ENCODE measurements around the gene LDB1.

The LDB1 gene

DNA sequence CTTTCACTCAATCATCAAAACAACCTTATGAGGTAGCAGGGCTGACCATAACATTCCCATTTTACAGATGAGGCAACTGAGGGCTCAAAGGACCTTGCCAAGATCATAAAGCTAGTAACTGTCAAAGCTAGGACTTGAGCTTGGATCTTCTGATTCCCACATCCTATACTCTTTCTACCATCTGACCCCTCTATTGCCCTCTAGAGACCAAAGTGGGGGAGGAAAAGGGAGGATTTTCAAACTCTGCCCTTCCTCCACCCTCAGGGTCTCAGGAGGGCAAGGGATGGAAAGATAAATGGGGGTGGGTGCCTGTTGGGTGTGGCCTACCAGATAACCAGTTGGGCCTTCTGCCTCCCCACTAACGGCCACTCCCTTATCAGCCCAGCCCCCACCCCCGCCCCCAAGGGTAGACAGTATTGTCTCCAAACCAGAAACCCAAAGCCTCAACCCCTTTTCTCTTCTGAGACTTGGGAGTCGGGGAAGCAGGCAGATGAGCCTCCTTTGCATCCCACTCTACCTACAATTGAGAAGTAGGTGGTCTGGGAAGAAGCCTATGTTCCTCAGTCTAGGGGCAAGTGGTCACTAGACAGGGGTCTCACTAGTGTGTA lies 7.9 kb downstream of the LDB1 start:
- no peak for DNase-seq

DNA sequence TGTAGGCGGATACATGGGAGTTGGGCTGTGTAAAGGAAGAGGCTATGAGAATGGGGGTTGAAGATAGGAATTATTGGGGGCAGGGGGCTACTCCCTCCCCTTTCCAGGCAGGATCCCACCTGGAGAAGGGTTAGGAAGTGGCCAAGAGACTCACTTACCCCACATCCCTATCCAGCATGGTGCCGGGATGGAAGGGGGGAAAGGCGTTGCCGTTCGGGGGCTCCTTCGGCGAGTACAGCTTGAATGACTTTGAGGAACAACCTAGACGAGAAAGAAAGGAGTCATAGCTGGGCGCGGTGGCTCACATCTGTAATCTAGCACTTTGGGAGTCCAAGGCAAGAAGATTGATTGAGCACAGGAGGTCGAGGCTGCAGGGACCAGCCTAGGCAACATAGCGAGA lies 8.9 kb downstream of the LDB1 start:
- DNase-seq: no peak

DNA sequence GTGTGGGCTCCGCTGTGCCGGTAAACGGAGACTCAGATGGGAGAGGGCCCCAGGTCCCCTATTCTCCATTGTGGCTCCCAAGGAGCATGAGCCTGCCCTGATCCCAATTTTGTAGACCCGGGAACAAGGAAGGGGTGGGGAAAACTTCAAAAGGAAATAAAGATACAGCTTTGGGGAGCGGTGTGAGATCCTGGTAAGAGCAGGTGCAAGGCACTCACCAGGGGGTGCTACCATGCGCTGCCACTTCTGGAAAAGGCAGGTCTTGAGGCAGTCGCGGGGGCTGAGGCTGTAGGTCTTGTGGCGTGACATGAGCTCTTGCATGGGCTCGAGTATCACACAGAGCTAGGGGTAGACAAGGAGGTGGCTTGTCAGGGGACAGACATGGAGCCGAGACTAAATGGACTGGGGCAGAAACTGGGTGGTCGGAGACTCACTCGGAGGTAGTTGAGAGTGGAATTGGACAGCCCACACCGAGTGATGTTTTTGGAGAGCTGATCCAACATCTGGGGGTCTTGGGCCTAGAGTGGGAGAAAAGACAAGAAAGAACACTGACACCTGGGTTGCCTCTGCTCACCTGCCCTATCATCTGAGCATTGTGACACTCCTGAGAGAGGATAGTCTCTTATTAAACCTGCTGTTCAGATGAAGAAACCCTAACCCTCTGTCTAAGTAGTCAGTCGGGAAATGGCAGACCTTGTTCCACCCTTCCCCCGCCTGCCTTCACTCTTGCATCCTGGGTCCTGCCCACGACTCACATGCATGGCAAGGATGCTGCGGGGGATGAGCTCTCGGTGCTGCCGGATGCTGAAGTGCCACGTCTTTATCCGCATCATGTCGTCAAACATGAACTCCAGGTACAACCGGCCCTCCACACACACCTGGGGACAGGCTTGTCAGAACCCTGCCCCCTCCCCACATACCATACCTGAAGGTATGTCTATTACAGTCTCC lies 10.7 kb downstream of the LDB1 start:
- DNase-seq: no peak

DNA sequence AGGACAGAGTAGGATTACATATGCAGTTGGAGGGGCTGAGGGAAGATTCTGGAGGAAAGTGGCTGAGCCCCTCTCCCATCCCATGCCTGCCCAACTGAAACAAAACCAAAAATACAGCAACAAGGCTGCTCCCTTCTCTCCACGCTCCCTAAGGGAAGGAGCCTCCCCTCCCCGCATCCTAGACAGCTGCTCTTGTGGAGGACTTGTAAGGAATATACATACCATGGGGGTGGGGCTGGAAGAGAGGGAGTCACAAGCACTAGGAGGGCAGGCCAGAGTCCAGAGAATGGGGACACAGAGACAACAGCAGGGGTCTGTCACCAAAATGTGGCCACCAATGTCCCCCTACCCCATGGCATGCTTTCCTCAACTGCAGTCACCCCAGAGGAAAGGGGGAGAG lies 13.2 kb downstream of the LDB1 start:
- DNase-seq: no peak

DNA sequence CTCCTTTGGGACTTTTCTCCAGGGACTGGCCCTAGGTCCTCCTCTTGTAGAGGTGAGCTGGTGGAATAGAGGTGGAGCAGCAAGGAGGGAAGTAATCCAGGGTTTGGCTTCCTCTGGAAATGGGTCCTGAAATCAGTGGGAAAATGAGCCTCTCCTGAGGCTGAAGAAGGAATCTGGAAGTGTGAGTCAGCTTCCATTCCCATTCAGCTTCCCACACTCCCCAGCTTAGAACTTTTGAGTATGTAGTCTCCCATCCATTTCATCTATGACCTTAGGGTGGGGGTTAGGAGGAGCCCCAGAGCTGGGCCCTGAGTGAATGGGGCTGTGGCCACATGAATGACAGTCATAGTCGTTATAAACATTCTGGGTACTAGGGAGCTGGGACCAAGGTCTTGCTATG lies 17.7 kb downstream of the LDB1 start:
- no peak for DNase-seq

DNA sequence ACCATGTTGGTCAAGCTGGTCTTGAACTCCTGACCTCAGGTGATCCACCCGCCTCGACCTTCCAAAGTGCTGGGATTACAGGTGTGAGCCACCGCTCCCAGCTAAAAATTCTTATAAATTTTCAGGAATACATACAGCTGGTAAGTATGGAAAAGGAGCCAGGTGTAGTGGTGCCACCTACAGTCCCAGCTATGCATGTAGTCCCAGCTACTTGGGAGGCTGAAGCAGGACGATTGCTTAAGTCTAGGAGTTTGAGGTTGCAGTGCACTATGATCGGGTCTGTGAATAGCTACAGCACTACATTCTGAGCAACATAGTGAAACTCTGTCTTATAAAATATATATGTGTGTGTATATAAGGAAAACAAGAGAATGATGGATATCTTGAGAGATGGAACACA lies 19.0 kb downstream of the LDB1 start:
- DNase-seq: no peak

DNA sequence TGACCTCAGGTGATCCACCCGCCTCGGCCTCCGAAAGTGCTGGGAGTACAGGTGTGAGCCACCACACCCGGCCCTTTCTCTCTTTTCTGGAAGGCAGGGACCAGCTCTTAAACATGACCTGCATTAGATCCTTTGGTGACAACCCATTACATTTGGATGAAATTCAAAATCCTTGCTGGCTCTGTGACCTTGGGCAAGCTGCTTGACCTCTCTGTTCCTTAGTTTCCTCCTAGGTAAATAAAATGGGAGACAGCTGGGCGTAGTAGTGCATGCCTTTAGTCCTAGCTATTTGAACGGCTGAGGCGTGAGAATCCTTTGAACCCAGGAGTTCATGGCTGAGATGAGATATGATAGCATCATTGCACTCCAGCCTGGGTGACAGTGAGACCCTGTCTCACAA lies 23.7 kb downstream of the LDB1 start:
- no peak for DNase-seq

DNA sequence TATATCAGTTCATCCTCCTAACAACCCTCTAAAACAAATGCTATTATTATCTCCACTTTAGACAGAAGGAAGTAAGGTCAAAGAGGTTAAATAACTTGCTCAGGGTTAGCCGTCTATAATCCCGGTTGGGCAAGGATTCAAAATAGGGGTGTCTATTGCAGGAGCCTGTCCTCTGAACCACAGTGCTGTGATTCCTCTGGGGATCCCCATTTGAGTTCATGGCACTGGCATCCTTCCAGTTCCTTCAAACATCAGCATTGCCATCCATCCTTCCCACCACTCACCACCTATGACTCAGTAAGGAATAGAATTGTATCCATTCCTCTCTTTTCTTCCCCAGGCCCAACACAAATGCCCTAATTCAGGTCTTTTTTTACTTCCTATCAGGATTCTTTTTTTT lies 29.4 kb downstream of the LDB1 start:
- no peak for DNase-seq

DNA sequence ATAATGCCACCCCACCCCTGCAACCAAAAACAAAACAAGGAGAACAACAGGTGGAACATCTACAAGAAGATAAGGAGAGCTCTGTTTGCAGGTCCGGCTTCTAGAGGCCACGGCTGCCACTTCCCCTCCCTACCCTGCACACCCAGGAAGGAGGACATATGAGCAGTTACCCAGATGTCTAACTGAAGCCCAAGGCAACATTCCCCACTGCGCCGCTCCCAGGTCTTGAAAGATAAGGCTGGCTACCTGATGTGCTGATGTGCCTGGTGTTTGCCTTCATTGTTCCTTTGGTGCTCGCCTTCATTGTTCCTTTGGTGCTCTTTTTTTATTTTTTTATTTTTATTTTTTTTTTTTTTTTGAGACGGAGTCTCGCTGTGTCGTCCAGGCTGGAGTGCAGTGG lies 34.0 kb downstream of the LDB1 start:
- DNase-seq: no peak

DNA sequence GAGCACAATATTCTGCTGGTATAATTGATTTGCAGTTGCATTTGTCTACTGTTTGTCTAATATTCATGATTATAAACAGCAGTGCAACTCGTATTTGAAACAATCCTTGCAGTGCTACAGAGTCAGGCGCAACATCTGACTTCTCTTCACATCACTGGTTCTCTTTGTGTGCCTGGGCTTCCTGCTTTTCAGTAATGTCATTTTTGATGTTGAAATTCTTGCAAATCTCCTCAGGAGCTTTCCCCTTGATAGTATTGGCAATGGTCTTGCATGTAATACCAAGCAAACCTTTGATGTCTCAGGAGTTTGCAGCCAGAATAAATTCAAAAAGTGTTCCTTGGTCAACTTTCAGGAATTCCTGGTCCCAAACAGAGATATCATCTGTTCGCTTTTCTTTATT lies 34.8 kb downstream of the LDB1 start:
- DNase-seq: no peak

DNA sequence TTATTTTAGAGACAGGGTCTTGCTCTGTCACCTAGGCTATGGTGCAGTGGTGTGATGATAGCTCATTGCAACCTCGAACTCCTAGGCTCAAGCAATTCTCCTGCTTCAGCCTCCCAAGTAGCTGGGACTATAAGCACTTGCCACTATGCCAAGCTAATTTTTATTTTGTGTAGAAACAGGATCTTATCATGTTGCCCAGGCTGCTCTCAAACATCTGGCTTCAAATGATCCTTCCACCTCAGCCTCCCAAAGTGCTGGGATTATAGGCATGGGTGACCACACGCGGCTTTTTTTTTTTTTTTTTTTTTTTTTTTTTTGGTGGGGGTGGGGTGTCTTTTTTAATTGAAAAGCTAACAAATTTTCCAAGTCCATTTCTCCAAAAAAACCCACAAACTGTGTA lies 36.6 kb downstream of the LDB1 start:
- DNase-seq: no peak

DNA sequence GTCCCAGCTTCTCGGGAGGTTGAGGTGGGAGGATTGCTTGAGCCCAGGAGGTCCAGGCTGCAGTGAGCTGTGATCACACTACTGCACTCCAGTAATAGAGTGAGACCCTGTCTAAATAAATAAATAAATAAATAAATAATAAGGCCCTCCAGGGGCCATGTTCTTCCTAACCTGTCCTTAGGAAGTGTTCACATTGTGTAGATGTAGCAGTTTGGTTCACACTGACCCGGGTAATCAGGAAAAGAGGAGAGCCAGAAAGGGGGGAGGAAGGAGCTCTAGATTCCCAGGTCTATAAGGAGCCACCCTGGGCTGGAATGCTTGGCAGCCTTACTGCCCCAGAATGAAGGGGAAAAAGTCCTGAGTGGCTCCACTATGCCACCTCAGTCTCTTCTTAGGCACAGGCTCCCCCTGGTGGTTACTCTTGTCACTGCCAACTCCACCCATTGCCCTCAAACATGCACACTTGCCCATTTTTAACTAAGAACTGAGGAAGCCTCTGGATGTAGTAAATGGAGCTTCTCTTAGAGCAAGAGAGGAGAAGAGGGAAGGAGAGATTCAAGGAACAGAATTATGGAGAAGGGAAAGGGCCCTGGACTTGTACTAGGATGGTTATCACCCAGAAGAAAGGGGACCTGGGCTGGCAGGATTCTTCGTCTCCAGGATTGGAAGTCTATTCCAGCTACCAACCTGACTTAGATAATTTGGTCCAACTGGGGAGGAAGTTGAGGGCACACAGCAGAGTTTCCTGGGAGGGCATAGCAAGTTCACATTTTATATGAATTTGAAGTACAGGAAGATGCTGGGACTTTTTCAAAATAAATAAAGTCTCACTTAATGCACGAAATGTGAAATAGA lies 47.3 kb downstream of the LDB1 start:
- peak; percentile 64 for DNase-seq

DNA sequence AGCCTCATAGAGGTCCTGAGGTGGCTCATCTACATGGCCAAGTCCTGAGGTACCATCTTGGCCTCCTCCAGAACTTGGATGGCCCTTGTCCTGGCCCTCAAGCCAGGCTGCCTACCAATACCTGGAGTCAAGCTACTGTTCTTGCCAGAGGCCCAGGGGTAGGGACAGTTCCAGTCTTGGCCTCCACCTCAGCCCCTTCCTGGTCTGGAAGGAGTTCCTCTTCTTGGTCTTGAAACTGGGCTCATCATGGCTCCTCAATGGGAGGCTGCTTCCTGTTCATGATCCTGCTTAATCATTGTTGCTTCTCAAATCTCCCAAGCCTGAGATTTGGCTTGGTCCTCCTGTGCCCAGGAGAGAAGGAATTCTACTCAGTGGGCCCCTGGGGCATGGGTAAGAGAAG lies 51.1 kb downstream of the LDB1 start:
- DNase-seq: no peak

DNA sequence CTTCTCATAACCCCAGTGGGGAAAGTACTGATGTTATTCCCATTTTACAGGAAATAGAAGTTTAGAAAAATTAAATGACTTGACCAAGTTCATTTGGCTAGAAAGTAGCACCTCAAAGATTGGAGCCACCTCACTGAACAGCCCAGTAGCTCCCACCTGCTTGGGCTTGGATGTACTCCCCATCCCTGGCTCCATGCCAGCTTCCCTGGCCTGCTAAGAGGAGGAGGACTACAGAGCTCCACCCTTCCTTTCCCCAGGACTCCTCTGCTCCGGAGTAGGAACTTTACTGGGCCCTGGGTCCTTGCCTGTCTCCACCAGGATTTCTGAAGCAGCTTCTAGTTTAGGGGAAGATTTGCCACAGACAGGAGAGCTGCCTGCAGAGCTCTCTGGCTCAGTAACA lies 52.0 kb downstream of the LDB1 start:
- no peak for DNase-seq

DNA sequence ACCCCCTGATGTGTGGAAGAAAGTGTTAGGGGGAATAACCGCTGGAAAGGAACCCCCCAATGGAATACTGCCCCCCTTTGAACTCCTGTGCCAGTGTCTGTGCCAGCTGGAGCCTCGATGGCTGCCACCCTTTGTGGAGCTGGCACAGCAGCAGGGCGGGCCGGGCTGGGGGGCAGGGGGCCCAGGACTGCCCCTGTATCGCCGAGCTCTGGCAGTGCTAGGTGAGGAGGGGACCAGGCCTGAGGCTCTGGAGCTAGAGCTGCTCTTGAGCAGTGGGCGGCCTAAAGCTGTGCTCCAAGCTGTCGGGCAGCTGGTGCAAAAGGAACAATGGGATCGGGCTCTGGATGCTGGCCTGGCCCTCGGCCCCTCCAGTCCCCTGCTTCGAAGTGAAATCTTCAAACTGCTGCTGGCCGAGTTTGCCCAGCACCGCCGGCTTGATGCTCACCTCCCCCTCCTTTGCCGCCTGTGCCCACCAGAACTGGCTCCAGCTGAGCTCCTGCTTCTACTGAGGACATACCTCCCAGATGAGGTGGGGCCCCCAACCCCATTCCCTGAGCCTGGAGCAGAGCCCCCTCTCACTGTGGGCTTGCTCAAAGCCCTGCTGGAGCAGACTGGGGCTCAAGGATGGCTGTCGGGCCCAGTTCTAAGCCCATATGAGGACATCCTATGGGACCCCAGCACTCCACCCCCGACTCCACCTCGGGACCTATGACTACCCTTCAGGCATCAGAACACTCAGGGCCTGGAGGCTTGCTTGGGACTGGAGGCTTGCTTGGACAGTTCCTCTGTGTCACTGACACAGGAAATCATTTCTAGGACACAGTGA lies 52.9 kb downstream of the LDB1 start:
- DNase-seq: no peak

DNA sequence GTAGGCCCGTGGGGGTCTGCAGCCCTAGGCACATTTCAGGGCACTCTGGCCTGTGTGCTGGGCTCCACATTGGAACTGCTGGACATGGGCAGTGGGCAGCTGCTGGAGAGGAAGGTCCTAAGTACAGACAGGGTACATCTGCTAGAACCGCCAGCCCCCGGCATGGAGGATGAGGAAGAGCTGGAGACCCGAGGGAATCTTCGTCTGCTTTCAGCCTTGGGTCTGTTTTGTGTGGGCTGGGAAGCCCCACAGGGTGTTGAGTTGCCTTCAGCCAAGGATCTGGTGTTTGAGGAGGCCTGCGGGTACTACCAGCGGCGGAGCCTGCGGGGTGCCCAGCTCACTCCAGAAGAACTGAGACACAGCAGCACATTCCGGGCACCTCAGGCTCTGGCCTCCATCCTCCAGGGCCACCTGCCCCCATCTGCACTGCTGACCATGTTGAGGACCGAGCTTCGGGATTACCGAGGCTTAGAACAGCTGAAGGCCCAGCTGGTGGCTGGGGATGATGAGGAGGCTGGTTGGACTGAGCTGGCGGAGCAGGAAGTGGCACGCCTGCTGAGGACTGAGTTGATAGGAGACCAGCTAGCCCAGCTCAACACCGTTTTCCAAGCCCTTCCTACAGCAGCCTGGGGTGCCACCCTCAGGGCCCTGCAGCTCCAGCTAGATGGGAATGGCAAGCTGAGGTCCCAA lies 53.6 kb downstream of the LDB1 start:
- no peak for DNase-seq

DNA sequence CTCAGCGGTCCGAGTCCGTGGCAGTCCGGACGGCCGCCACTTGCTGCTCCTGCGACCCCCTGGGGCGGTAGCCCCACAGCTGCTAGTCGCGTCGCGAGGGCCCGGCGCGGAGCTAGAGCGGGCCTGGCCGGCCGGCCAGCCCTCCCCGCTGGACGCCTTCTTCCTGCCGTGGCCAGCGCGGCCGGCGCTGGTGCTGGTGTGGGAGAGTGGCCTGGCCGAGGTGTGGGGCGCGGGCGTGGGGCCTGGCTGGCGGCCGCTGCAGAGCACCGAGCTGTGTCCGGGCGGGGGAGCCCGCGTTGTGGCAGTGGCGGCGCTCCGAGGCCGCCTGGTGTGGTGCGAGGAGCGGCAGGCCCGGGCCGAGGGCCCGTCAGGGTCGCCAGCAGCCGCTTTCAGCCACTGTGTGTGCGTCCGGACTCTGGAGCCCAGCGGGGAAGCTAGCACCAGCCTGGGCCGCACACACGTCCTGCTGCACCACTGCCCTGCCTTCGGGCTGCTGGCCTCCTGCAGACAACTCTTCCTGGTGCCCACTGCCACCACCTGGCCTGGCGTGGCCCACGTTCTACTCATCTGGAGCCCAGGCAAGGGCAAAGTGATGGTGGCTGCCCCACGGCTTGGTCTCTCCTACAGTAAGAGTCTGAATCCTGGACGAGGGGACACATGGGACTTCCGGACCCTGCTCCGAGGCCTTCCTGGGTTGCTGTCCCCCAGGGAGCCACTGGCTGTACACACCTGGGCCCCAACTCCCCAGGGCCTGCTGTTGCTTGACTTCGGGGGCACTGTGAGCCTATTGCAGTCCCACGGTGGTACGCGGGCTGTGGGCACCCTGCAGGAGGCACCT lies 54.4 kb downstream of the LDB1 start:
- peak; percentile 9 for DNase-seq

DNA sequence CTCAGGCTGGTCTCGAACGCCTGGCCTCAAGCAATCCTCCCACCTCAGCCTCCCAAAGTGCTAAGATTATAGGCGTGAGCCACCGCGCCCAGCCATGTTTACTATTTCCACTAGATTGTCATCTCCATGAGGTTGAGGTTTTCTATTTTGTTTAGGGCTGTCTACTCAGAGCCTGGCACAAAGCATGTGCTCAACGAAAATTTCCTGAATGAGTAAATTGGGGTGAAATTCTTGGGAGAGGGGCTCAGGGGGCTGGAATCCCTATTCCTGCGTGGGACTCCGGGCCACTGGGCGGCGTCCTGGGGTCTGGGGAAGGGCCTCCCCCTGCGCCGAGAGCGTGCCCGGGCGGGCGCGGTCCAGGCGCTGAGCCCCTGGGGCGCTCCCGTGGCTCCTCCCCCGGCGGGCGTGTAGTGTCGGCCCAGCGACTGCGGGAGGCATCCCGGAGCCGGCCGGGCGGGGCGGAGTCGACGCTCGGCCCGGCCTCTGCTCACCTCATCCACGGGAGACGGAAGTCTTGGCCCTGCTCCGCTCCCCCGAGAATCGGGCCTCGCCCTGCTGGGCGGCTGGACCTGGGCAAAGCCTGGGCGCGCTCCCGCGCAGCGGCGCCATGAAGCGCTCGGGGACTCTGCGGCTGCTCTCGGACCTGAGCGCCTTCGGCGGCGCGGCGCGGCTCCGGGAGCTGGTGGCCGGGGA lies 55.2 kb downstream of the LDB1 start, which contains the start of gene HPS6:
Gene HPS6 (plus strand): TSS at position 482 of the 693 bp plus-strand sequence. CDS start 126 bp downstream, at position 608.
- peak; percentile 87 for DNase-seq

DNA sequence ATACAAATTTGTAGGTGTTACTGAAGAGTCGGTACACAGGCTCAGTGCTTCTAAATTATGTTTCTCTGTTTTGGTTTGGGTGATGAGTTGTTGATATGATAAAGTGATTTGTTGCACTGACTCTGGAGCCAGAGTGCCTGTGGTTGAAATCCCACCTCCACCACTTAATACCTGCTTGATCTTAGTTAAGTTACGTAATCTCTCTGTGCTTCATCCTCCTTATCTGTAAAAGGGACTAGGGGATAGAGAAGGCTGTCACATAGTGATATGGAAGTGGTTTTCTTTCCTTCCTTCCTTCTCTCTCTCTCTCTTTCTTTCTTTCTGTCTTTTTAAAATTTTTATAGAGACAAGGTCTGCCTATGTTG lies 55.7 kb downstream of the LDB1 start:
- no peak for DNase-seq

DNA sequence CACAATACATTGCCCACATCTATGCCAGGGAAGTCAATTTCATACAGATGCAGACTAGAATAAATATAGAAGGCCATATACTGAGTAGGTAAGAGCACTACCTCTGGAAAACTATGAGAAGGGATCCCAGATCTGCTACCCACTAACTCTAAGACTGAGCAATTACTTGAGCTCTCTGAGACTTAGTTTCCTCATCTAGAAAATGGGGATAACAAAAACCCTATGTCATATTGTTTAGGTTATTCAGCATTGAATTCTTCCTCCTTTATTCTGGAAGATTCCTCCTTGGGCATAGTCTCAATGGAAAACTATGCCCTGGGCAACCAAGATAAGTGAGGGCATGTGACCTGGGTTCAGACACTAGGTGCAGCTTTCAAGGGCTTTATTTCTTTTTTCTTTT lies 60.2 kb downstream of the LDB1 start:
- DNase-seq: no peak

Measured in fibroblast of skin of right quadriceps (primary cell).